CD14-positive monocyte (primary cell): ENCODE data around the gene UCP3. TPM values are rescaled to one million over a fixed set of nuclear protein-coding genes. Genes with fewer than 3 reads are reported as not detected.

ENCODE experiments used
- DNase-seq, 3 donors: peaks; one replicate each; pipeline ENCODE4 v3.0.0-alpha.2; 2011 to 2022
- H2AFZ ChIP-seq: 2 replicates; pipeline ENCODE4 v1.6.0; 2012; ENCODE audit warnings: mild to moderate bottlenecking, low read depth, low read length, inconsistent platforms; ENCODE audit not compliant: insufficient read depth, poor library complexity, severe bottlenecking
- H3K27ac ChIP-seq, 2 donors: 1 replicate in 1 of 2; 2 replicates in 1 of 2; pipeline ENCODE4 v1.5.1; 2012 to 2013; ENCODE audit warnings: low read length in 2 of 2, control low read depth in 1 of 2, inconsistent platforms in 1 of 2, low read depth in 1 of 2, mild to moderate bottlenecking in 1 of 2
- H3K27me3 ChIP-seq, 2 donors: one replicate each; pipeline versions ENCODE4 v1.6.0 to v1.6.1; 2011 to 2013; ENCODE audit warnings: low read length in 2 of 2; ENCODE audit not compliant: control insufficient read depth in 2 of 2, insufficient read depth in 2 of 2
- H3K36me3 ChIP-seq, 2 donors: replicated peaks in 1 of 2; 1 replicate in 1 of 2; 2 replicates in 1 of 2; pipeline versions ENCODE4 v1.5.1 to v1.6.1; 2012 to 2013; ENCODE audit warnings: low read length in 2 of 2, control low read depth in 1 of 2, inconsistent platforms in 1 of 2, mild to moderate bottlenecking in 1 of 2; ENCODE audit not compliant: insufficient read depth in 2 of 2, control insufficient read depth in 1 of 2
- H3K4me1 ChIP-seq, 2 donors: 1 replicate in 1 of 2; 2 replicates in 1 of 2; pipeline versions ENCODE4 v1.5.1 to v1.6.1; 2012 to 2013; ENCODE audit warnings: low read length in 2 of 2, control low read depth in 1 of 2, inconsistent platforms in 1 of 2, mild to moderate bottlenecking in 1 of 2, moderate library complexity in 1 of 2; ENCODE audit not compliant: insufficient read depth in 2 of 2, control insufficient read depth in 1 of 2
- H3K4me2 ChIP-seq: replicated peaks from 2 replicates; pipeline ENCODE3; 2012; ENCODE audit warnings: low read length, moderate library complexity, mild to moderate bottlenecking; ENCODE audit not compliant: poor library complexity, severe bottlenecking; ENCODE audit errors: extremely low read depth
- H3K4me3 ChIP-seq, 3 experiments: fragments of 200-600 bp in 1 of 3; sonication (generic) in 1 of 3; replicated peaks in 1 of 3; 1 replicate in 2 of 3; 2 replicates in 1 of 3; pipeline ENCODE4 v1.5.1; 2011 to 2013; ENCODE audit warnings: low read length in 3 of 3, mild to moderate bottlenecking in 3 of 3, control low read depth in 2 of 3, low read depth in 2 of 3, inconsistent platforms in 1 of 3, moderate library complexity in 1 of 3
- H3K79me2 ChIP-seq: 2 replicates; pipeline ENCODE4 v1.6.0; 2012; ENCODE audit warnings: mild to moderate bottlenecking, control low read depth, inconsistent platforms, low read length, moderate library complexity; ENCODE audit not compliant: insufficient read depth
- H3K9ac ChIP-seq: 2 replicates; pipeline ENCODE4 v1.6.0; 2017; ENCODE audit warnings: low read length, mild to moderate bottlenecking; ENCODE audit not compliant: insufficient read depth, poor library complexity, severe bottlenecking
- H3K9me3 ChIP-seq, 2 donors: replicated peaks in 1 of 2; 1 replicate in 1 of 2; 2 replicates in 1 of 2; pipeline versions ENCODE4 v1.5.1 to v1.6.1; 2012 to 2013; ENCODE audit warnings: low read length in 2 of 2, control low read depth in 1 of 2; ENCODE audit not compliant: control insufficient read depth in 1 of 2, insufficient read depth in 1 of 2
- H4K20me1 ChIP-seq: 2 replicates; pipeline ENCODE4 v1.6.0; 2012; ENCODE audit warnings: mild to moderate bottlenecking, low read length, control low read depth, moderate library complexity; ENCODE audit not compliant: insufficient read depth
- H3K27ac Mint-ChIP-seq, 7 donors: one replicate each; pipeline ENCODE4 v1.8.0; 2020; ENCODE audit warnings: mild to moderate bottlenecking in 7 of 7, mixed read lengths in 7 of 7, moderate library complexity in 6 of 7, inconsistent platforms in 2 of 7
- H3K27me3 Mint-ChIP-seq, 3 donors: one replicate each; pipeline ENCODE4 v1.8.0; 2021 to 2022; ENCODE audit warnings: low read depth in 3 of 3, mild to moderate bottlenecking in 3 of 3, mixed read lengths in 3 of 3, moderate library complexity in 3 of 3, inconsistent platforms in 1 of 3
- H3K36me3 Mint-ChIP-seq, 2 donors: one replicate each; pipeline ENCODE4 v1.8.0; 2020; ENCODE audit warnings: mixed read lengths in 2 of 2, inconsistent platforms in 1 of 2, mild to moderate bottlenecking in 1 of 2
- H3K4me1 Mint-ChIP-seq: one replicate; pipeline ENCODE4 v1.8.0; 2020; ENCODE audit warnings: mild to moderate bottlenecking, mixed read lengths
- H3K4me3 Mint-ChIP-seq, 2 donors: one replicate each; pipeline ENCODE4 v1.8.0; 2020; ENCODE audit warnings: mild to moderate bottlenecking in 2 of 2, mixed read lengths in 2 of 2, moderate library complexity in 1 of 2
- H3K9me3 Mint-ChIP-seq, 7 donors: one replicate each; pipeline ENCODE4 v1.8.0; 2020 to 2022; ENCODE audit warnings: mixed read lengths in 7 of 7, mild to moderate bottlenecking in 6 of 7, moderate library complexity in 6 of 7, inconsistent platforms in 2 of 7
- WGBS: methylation state at CpG from one replicate; pipeline ENCODE4 v1.1.5; 2013; ENCODE audit warnings: missing lambda C conversion rate; ENCODE audit not compliant: insufficient coverage; 5-methylcytosine and 5-hydroxymethylcytosine counted together
- intact Hi-C, 2 donors: fragments of 100-400 bp; cut with micrococcal nuclease; formaldehyde crosslinking; loops; one replicate each; pipeline versions ENCODE4 v1.15.0 to v1.15.1; 2023
- polyA plus RNA-seq, 3 donors: library from polyadenylated mRNA; depleted of rRNA in 1 of 3; unstranded in 2 of 3; stranded (reverse) in 1 of 3; fragments of 300-500 nt in 2 of 3; fragments of >200 nt in 1 of 3; fragmentation: Illumina TruSeq in 2 of 3; gene quantifications; 1 replicate in 2 of 3; 2 replicates in 1 of 3; pipeline ENCODE4 v1.2.3, GENCODE V29; 2012 to 2021
- TF ChIP-seq, protein P1 (sequence below): fragments of 200-600 bp; IDR thresholded peaks from one replicate; pipeline ENCODE4 v1.8.0; 2022; ENCODE audit warnings: antibody characterized with exemption, mild to moderate bottlenecking

The UCP3 gene
- polyA plus RNA-seq, 3 donors, result 3.8 TPM; not detected in 2

DNA sequence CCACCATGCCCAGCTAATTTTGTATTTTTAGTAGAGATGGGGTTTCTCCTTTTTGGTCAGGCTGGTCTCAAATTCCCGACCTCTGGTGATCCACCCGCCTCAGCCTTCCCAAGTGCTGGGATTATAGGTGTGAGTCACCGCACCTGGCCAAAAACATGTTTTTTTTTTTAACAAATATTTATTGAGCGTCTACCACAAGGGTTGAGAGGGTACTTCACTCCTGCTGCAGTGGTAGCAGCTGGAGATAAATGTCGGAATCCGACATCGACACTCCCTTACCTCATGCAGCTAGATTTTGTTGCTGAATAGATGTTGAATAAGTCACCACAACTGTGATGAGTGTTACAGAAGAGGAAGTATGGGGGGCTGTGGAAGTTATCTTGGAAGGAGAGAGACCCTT lies 57.1 kb downstream of the UCP3 start:
- no peak overlapping the region for H3K27ac ChIP-seq
- Mint-ChIP-seq H3K36me3 (no peaks in the 10 kb centered on the region), H3K4me1 (no peaks in the 10 kb centered on the region), H3K9me3 (peaks cover 0 to 8% (median 2%) of the 10 kb centered on the region in 7 donors), H3K4me3 (no peak overlapping the region), H3K27me3 (peaks cover 7 to 9% (median 8%) of the 10 kb centered on the region in 3 donors), H3K27ac (no peak overlapping the region)
- no peak overlapping the region for H2AFZ ChIP-seq
- no peaks in the 10 kb centered on the region for H3K4me1 ChIP-seq
- no peak overlapping the region for H3K4me3 ChIP-seq
- no peak overlapping the region for H3K9ac ChIP-seq
- intact Hi-C loops, result no loop called here
- peaks cover 0 to 1% of the 10 kb centered on the region in 2 donors for H3K9me3 ChIP-seq
- H3K36me3 ChIP-seq, result no peaks in the 10 kb centered on the region
- no CpG with 5 or more reads among the region's 7 CpGs for WGBS
- no peak overlapping the region for H3K4me2 ChIP-seq
- peaks cover 0 to 1% of the 10 kb centered on the region in 2 donors for H3K27me3 ChIP-seq
- no peak for DNase-seq
- no peaks in the 10 kb centered on the region for H4K20me1 ChIP-seq
- H3K79me2 ChIP-seq, result no peaks in the 10 kb centered on the region
- TF ChIP-seq, protein P1, sequence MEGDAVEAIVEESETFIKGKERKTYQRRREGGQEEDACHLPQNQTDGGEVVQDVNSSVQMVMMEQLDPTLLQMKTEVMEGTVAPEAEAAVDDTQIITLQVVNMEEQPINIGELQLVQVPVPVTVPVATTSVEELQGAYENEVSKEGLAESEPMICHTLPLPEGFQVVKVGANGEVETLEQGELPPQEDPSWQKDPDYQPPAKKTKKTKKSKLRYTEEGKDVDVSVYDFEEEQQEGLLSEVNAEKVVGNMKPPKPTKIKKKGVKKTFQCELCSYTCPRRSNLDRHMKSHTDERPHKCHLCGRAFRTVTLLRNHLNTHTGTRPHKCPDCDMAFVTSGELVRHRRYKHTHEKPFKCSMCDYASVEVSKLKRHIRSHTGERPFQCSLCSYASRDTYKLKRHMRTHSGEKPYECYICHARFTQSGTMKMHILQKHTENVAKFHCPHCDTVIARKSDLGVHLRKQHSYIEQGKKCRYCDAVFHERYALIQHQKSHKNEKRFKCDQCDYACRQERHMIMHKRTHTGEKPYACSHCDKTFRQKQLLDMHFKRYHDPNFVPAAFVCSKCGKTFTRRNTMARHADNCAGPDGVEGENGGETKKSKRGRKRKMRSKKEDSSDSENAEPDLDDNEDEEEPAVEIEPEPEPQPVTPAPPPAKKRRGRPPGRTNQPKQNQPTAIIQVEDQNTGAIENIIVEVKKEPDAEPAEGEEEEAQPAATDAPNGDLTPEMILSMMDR, result no peak

DNA sequence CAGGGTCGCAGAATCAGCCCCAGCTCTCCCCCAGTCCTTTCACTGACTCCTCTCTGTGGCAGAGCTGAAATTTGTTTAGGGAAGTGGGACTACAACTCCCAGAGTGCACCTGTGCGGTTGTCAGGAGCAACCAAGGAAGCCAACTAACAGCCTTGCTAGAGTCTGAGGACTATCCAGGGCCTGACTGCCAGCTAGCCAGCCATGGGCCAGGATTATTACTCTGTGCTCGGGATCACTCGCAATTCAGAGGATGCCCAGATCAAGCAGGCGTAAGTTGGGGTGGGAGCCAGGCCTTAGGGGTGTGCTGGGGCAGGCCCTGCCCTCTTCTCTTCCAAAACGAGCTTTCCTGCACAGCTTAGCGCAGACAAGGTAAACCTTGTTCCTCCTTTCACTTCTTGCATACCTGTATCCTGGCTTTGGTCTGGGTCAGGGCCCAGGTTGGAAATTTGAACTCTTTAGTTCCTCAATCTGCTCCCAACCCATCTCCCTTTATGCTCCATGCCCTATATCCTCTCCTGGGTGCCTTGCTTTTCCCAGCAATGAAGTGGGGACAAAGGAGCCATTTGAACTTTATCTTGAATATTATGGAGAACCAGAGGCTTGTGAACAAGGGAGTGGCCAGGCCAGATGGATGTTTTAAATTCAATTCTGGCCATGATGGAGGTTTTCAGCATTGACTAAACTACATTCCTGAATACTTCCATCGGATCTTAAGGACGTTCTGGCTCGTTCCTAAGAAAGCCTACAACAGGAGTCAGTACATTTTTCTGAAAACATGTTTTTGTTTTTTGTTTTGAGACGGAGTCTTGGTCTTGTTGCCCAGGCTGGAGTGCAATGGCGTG lies 57.8 kb downstream of the UCP3 start, which contains the start of gene DNAJB13:
TSS of gene DNAJB13 (plus strand) at position 158 of the 842 bp plus-strand sequence. CDS start at position 202, 44 bp downstream.
- peaks cover 0 to 3% of the 10 kb centered on the region in 2 donors for H3K9me3 ChIP-seq
- H3K79me2 ChIP-seq, result no peaks in the 10 kb centered on the region
- no peak within 1 kb of the TSS for H3K4me3 Mint-ChIP-seq
- no peaks in the 10 kb centered on the region for H4K20me1 ChIP-seq
- H3K27me3 Mint-ChIP-seq, result peaks cover 1 to 3% (median 2%) of the 10 kb centered on the region in 3 donors
- TF ChIP-seq, protein P1, result no peak
- no peaks in the 10 kb centered on the region for H3K36me3 Mint-ChIP-seq
- H3K27me3 ChIP-seq, result no peaks in the 10 kb centered on the region
- no peak within 1 kb of the TSS for H3K9ac ChIP-seq
- no peaks in the 10 kb centered on the region for H3K4me1 ChIP-seq
- no peak within 1 kb of the TSS for H2AFZ ChIP-seq
- H3K4me2 ChIP-seq, result no peak within 1 kb of the TSS
- peaks cover 0 to 11% (median 5%) of the 10 kb centered on the region in 7 donors for H3K9me3 Mint-ChIP-seq
- peak within 1 kb of the TSS in 2 of 7 donors; percentile 2 to 49 for H3K27ac Mint-ChIP-seq
- H3K4me3 ChIP-seq, result no peak within 1 kb of the TSS
- DNase-seq, result peak in 2 of 3 donors; percentile 40 to 44
- no peak within 1 kb of the TSS for H3K27ac ChIP-seq
- intact Hi-C loops, result no loop called here
- H3K36me3 ChIP-seq, result no peaks in the 10 kb centered on the region
- H3K4me1 Mint-ChIP-seq, result no peaks in the 10 kb centered on the region
- WGBS, result 82% methylated on average over 3 of the region's 12 CpGs

Other genes starting within 250 kb of the UCP3 start
- 10 to 100 TPM; 38.3 to 91.3 (median 78.6) TPM for gene RAB6A, start 248.0 kb downstream of the UCP3 start, polyA plus RNA-seq
- gene MRPL48, start 221.2 kb downstream of the UCP3 start, polyA plus RNA-seq, result 10 to 100 TPM; 17.8 to 43.1 (median 42.9) TPM
- gene COA4, start 132.2 kb downstream of the UCP3 start, polyA plus RNA-seq, result 10 to 100 TPM; 46.6 to 57.7 (median 53.4) TPM
- gene PAAF1, start 132.1 kb downstream of the UCP3 start, polyA plus RNA-seq, result 10 to 100 TPM; 12.0 to 13.7 (median 12.9) TPM
- gene DNAJB13, start 58.1 kb downstream of the UCP3 start, polyA plus RNA-seq, result not detected
- 100 to 1,000 TPM; 496 to 665 (median 649) TPM for gene UCP2, start 26.2 kb downstream of the UCP3 start, polyA plus RNA-seq
- 10 to 100 TPM in 1 of 3 donors, 1 to 10 TPM in 1, under 1 TPM in 1; 0.87 to 12.1 (median 2.9) TPM for gene C2CD3, start 161.9 kb upstream of the UCP3 start, polyA plus RNA-seq
- gene PPME1, start 162.2 kb upstream of the UCP3 start, polyA plus RNA-seq, result 10 to 100 TPM in 1 of 3 donors, 1 to 10 TPM in 2; 5.2 to 12.2 (median 8.9) TPM